ENCODE results near the gene NPS. TPM values are rescaled to one million over a fixed set of nuclear protein-coding genes. Genes with fewer than 3 reads are reported as not detected.

The NPS gene
- total RNA-seq, 1 experiment from 2014 or later: not detected

DNA sequence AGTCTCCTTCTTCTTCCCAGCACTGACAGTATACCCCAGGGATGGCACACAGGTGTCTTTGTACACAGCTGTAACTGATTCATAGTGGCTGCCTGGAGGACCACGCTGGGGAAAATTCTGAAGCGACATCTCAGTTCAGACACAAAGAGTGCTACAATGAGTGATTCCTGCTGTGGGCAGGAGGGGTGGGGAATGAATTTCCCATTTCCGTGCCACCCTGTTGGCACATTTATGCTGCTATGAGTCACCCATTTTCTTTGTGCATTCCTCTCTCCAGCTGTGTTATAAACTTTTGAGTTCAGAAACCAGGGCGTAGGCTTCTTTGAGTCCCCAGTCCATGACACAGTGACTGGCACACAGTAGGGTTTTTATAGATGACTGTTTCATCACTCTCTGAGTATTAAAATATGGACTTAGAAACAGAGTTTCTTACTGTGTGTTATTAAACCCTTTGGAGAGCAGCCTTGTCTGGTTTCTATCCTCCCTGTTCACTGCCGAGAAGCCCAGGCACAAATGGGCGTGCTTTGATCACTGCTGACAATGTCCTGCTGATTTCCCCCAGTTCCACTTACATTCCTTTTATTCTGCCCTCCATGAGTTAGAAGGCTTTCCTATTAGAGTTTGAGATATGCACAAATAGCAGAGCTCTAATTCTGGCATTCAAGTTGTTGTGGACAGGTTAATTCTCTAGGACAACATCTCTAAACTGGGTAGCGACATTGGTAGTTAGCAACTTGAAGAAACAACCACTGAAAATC, 24.0 kb upstream of the NPS start:
- peaks cover under 1% of the 10 kb centered on the region; the same call in 1 of the 2 replicates for H3K9me3 Mint-ChIP-seq
- ATAC-seq (no peak), DNase-seq (ENCODE audit: low spot score) (no peak)
- peaks cover 2% of the 10 kb centered on the region for H3K27me3 Mint-ChIP-seq (ENCODE audit: low read depth)
- ChIA-PET POLR2A (no interaction called here), CTCF (interaction anchor here (0.5 to 1.5 kb wide), 7 partner anchors 14 to 329 kb away, joined by 3 to 4 read pairs (median 3); no protein-coding TSS in a partner anchor)
- TF ChIP-seq FOXJ3 (CRISPR knock-in tag; IDR thresholded peaks at IDR 0.05; ENCODE audit: borderline replicate concordance) (no peak), JUN (CRISPR knock-in tag; IDR thresholded peaks at IDR 0.05) (no peak), SMAD4 (CRISPR knock-in tag; IDR thresholded peaks at IDR 0.05) (no peak), MYBL2 (CRISPR knock-in tag; IDR thresholded peaks at IDR 0.05) (no peak), GRHL2 (CRISPR knock-in tag; IDR thresholded peaks at IDR 0.05; ENCODE audit: insufficient replicate concordance, severe bottlenecking) (no peak), ZNF396 (CRISPR knock-in tag; IDR thresholded peaks at IDR 0.05; ENCODE audit: borderline replicate concordance) (no peak), NFYB (CRISPR knock-in tag; conservative IDR thresholded peaks at IDR 0.05; ENCODE audit: low read depth) (no peak), ZNF416 (CRISPR knock-in tag; IDR thresholded peaks at IDR 0.05) (no peak), GTF2I (CRISPR knock-in tag; conservative IDR thresholded peaks at IDR 0.05) (no peak), ZNF121 (CRISPR knock-in tag; IDR thresholded peaks at IDR 0.05) (no peak), SP1 (CRISPR knock-in tag; conservative IDR thresholded peaks at IDR 0.05) (no peak)
- TF ChIP-seq, protein P1, sequence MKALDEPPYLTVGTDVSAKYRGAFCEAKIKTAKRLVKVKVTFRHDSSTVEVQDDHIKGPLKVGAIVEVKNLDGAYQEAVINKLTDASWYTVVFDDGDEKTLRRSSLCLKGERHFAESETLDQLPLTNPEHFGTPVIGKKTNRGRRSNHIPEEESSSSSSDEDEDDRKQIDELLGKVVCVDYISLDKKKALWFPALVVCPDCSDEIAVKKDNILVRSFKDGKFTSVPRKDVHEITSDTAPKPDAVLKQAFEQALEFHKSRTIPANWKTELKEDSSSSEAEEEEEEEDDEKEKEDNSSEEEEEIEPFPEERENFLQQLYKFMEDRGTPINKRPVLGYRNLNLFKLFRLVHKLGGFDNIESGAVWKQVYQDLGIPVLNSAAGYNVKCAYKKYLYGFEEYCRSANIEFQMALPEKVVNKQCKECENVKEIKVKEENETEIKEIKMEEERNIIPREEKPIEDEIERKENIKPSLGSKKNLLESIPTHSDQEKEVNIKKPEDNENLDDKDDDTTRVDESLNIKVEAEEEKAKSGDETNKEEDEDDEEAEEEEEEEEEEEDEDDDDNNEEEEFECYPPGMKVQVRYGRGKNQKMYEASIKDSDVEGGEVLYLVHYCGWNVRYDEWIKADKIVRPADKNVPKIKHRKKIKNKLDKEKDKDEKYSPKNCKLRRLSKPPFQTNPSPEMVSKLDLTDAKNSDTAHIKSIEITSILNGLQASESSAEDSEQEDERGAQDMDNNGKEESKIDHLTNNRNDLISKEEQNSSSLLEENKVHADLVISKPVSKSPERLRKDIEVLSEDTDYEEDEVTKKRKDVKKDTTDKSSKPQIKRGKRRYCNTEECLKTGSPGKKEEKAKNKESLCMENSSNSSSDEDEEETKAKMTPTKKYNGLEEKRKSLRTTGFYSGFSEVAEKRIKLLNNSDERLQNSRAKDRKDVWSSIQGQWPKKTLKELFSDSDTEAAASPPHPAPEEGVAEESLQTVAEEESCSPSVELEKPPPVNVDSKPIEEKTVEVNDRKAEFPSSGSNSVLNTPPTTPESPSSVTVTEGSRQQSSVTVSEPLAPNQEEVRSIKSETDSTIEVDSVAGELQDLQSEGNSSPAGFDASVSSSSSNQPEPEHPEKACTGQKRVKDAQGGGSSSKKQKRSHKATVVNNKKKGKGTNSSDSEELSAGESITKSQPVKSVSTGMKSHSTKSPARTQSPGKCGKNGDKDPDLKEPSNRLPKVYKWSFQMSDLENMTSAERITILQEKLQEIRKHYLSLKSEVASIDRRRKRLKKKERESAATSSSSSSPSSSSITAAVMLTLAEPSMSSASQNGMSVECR (CRISPR knock-in tag; IDR thresholded peaks at IDR 0.05; ENCODE audit: borderline replicate concordance): no peak
- TF ChIP-seq, protein P2, sequence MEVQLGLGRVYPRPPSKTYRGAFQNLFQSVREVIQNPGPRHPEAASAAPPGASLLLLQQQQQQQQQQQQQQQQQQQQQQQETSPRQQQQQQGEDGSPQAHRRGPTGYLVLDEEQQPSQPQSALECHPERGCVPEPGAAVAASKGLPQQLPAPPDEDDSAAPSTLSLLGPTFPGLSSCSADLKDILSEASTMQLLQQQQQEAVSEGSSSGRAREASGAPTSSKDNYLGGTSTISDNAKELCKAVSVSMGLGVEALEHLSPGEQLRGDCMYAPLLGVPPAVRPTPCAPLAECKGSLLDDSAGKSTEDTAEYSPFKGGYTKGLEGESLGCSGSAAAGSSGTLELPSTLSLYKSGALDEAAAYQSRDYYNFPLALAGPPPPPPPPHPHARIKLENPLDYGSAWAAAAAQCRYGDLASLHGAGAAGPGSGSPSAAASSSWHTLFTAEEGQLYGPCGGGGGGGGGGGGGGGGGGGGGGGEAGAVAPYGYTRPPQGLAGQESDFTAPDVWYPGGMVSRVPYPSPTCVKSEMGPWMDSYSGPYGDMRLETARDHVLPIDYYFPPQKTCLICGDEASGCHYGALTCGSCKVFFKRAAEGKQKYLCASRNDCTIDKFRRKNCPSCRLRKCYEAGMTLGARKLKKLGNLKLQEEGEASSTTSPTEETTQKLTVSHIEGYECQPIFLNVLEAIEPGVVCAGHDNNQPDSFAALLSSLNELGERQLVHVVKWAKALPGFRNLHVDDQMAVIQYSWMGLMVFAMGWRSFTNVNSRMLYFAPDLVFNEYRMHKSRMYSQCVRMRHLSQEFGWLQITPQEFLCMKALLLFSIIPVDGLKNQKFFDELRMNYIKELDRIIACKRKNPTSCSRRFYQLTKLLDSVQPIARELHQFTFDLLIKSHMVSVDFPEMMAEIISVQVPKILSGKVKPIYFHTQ (CRISPR knock-in tag; IDR thresholded peaks at IDR 0.05): no peak
- TF ChIP-seq, protein P3, sequence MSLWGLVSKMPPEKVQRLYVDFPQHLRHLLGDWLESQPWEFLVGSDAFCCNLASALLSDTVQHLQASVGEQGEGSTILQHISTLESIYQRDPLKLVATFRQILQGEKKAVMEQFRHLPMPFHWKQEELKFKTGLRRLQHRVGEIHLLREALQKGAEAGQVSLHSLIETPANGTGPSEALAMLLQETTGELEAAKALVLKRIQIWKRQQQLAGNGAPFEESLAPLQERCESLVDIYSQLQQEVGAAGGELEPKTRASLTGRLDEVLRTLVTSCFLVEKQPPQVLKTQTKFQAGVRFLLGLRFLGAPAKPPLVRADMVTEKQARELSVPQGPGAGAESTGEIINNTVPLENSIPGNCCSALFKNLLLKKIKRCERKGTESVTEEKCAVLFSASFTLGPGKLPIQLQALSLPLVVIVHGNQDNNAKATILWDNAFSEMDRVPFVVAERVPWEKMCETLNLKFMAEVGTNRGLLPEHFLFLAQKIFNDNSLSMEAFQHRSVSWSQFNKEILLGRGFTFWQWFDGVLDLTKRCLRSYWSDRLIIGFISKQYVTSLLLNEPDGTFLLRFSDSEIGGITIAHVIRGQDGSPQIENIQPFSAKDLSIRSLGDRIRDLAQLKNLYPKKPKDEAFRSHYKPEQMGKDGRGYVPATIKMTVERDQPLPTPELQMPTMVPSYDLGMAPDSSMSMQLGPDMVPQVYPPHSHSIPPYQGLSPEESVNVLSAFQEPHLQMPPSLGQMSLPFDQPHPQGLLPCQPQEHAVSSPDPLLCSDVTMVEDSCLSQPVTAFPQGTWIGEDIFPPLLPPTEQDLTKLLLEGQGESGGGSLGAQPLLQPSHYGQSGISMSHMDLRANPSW (CRISPR knock-in tag; conservative IDR thresholded peaks at IDR 0.05; ENCODE audit: low read depth): no peak
- H3K4me1 Mint-ChIP-seq: peaks cover 11% of the 10 kb centered on the region
- H3K4me3 Mint-ChIP-seq: no peak overlapping the region
- no peaks in the 10 kb centered on the region for H3K36me3 Mint-ChIP-seq
- H3K27ac Mint-ChIP-seq: no peak overlapping the region

DNA sequence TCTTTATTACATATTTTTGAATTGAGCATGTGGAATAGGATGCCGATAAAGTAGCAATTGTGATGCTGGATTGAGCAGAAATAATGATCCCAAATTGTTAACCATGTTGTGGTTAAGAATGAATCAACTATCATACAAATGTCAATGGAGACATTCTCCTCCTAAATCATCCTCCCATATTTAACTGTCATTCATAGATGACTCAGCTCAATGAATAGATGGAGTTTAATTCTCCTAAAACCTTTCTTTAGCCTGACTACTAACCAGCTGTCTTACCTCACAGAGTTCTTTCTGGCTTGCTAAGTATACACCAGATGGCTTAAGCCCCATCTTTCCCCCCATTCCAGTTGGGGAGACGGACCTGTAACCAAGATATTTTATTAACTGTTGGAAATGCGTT, 23.4 kb upstream of the NPS start:
- ATAC-seq (no peak), DNase-seq (ENCODE audit: low spot score) (no peak)
- Mint-ChIP-seq H3K27me3 (ENCODE audit: low read depth) (peaks cover 2% of the 10 kb centered on the region), H3K9me3 (no peaks in the 10 kb centered on the region), H3K4me1 (peaks cover 11% of the 10 kb centered on the region), H3K36me3 (no peaks in the 10 kb centered on the region), H3K27ac (no peak overlapping the region), H3K4me3 (no peak overlapping the region)
- POLR2A ChIA-PET: no interaction called here
- CTCF ChIA-PET: no interaction called here
- TF ChIP-seq, protein P1 (CRISPR knock-in tag; IDR thresholded peaks at IDR 0.05; ENCODE audit: borderline replicate concordance): no peak
- TF ChIP-seq, protein P4, sequence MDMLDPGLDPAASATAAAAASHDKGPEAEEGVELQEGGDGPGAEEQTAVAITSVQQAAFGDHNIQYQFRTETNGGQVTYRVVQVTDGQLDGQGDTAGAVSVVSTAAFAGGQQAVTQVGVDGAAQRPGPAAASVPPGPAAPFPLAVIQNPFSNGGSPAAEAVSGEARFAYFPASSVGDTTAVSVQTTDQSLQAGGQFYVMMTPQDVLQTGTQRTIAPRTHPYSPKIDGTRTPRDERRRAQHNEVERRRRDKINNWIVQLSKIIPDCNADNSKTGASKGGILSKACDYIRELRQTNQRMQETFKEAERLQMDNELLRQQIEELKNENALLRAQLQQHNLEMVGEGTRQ (CRISPR knock-in tag; IDR thresholded peaks at IDR 0.05): no peak
- no peak for TF ChIP-seq SOX15 (CRISPR knock-in tag; IDR thresholded peaks at IDR 0.05)
- TF ChIP-seq ZNF416 (CRISPR knock-in tag; IDR thresholded peaks at IDR 0.05): no peak

Data from WTC11 (cell line).